ENCODE results near the gene FOSL2. TPM values are rescaled to one million over a fixed set of nuclear protein-coding genes. Genes with fewer than 3 reads are reported as not detected.

Gene FOSL2
- total RNA-seq, 2 donors from 2014 or later = 176 to 248 TPM

DNA sequence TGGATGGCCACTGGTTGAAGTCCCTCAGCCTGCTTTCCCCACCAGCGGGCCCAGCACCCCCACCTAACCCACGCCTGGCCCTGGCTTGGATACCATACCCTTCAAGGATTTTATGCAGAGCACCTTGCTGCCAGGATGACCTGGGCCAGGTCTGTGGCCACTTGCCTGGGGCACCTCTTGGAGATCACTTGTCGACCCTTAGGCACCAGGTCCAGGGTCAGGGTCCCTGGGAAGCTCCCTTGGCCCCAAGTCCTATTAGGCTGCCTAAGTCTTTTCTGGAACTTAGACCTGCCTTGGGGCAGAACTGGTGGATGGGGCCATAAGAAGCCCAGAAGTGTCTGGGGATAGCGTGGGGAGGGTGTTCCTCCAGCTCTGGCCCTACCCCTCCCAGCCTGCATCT lies 39.1 kb downstream of the FOSL2 start:
- peaks cover 7 to 8% of the 10 kb centered on the region in 2 donors for H3K9me3 Mint-ChIP-seq
- DNase-seq (no peak), ATAC-seq (replicated peaks in 1 of 2) (peak in 1 of 2 donors; percentile 2)
- H3K4me1 Mint-ChIP-seq (ENCODE audit: low read depth) = peaks cover 43% of the 10 kb centered on the region
- no peak overlapping the region for H3K27ac Mint-ChIP-seq
- no peaks in the 10 kb centered on the region for H3K27me3 Mint-ChIP-seq (ENCODE audit: low read depth)
- H3K36me3 Mint-ChIP-seq (ENCODE audit: insufficient read depth in 2 of 2) = peaks cover 1 to 9% of the 10 kb centered on the region in 2 donors
- H3K4me3 Mint-ChIP-seq = no peak overlapping the region

DNA sequence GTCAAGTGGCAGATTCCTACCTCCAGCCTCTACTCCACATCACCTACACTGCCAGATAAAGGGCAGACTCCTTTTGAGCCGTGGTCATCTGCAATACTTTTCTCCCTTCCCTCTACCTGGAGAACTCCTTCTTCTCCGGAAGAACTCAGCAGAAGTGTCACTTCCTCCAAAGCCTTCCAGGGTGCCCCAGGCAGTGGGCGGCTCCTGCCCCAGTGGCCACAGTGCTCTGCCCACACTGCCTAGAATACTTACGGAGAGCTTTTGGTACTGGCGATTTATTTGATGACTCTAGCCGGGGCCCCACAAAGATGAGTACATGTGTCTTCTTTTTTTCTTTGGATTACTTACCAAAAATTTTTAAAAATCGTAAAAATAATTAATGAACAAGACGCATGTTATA lies 39.7 kb downstream of the FOSL2 start:
- no peak overlapping the region for H3K27ac Mint-ChIP-seq
- H3K4me3 Mint-ChIP-seq = no peak overlapping the region
- H3K4me1 Mint-ChIP-seq (ENCODE audit: low read depth) = peaks cover 43% of the 10 kb centered on the region

DNA sequence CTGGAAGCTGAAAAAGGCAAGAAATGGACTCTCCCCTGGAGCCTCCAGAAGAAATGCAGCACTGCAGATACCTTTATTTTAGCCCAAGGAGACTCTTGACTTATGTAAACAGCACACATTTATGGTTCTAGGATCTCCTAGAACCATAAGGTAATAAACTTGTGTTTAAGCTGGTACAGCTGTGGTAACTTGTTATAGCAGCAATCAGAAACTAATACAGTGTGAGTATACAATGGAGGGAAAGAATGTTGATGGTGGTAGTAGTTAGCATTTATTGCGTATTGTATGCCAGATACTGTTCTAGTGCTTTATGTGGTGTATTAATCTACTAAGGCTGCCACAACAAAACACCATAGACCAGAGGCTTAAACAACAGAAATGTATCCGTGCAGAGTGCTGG lies 40.6 kb downstream of the FOSL2 start:
- Mint-ChIP-seq H3K36me3 (ENCODE audit: insufficient read depth in 2 of 2) (peaks cover 1 to 9% of the 10 kb centered on the region in 2 donors), H3K27ac (no peak overlapping the region), H3K27me3 (ENCODE audit: low read depth) (no peaks in the 10 kb centered on the region), H3K4me1 (ENCODE audit: low read depth) (peaks cover 38% of the 10 kb centered on the region), H3K4me3 (no peak overlapping the region), H3K9me3 (peaks cover 7 to 8% of the 10 kb centered on the region in 2 donors)
- DNase-seq = no peak
- ATAC-seq (replicated peaks in 1 of 2) = no peak

More for the DNA sequence above, 39.7 kb downstream of the FOSL2 start:
- Mint-ChIP-seq H3K27me3 (ENCODE audit: low read depth) (no peaks in the 10 kb centered on the region), H3K36me3 (ENCODE audit: insufficient read depth in 2 of 2) (peaks cover 1 to 9% of the 10 kb centered on the region in 2 donors), H3K9me3 (peaks cover 7 to 8% of the 10 kb centered on the region in 2 donors)
- DNase-seq = no peak
- no peak for ATAC-seq (replicated peaks in 1 of 2)

DNA sequence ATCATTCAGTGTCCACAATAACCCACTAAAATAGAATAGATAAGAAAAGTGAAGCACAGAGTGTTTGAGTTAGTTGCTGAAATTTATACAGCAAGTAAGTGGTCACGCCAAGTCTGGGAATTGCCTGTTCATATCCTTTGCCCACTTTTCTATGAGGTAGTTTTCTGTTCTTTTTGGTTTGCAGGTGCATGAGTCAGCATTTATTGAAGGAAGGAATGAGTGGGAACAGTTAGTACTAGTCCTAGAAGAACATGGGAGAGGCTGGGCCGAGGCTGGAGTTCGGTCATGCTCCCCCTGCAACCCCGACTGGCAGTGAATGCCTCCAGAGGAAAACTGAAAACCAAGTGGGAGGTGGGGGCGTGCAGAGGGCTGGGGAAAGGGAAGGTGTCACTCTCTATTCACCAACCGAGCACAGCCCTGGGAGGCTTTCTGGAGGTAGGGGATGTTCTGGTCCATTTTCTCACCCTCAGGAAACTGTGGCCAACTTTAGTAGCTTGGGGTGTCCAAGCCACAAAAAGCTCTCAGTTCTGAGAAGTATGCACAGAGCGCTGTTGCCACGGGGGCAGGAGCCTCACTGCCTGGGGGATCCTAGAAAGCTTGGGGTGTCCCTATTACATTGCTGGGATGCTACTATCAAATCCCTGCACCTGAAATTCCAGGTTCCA lies 41.4 kb downstream of the FOSL2 start:
- Mint-ChIP-seq H3K27me3 (ENCODE audit: low read depth) (no peaks in the 10 kb centered on the region), H3K9me3 (peaks cover 7 to 8% of the 10 kb centered on the region in 2 donors), H3K36me3 (ENCODE audit: insufficient read depth in 2 of 2) (peaks cover 1 to 9% of the 10 kb centered on the region in 2 donors), H3K27ac (no peak overlapping the region), H3K4me3 (peak overlapping the region in 1 of 2 donors; percentile 0), H3K4me1 (ENCODE audit: low read depth) (peaks cover 40% of the 10 kb centered on the region)
- DNase-seq (no peak), ATAC-seq (replicated peaks in 1 of 2) (peak in 1 of 2 donors; percentile 25)

DNA sequence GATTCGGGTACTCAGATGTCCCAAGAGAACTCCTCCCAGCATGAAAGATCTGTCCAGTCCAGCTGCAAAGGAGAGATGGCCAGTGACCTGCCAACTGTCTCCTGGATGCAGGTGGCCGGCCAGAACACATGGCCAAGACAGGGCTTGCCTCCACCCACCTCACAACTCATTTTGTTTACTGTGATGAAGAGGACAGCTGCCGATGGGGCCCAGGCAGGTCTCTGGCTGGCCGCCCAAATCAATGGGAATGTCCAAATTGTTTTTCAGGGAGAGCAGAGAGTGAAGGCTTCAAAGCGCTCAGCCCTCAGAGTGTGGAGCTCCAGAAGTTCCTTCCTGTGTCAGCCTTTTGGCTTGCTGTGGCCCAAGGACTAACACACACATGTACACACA lies 41.9 kb downstream of the FOSL2 start:
- Mint-ChIP-seq H3K27me3 (ENCODE audit: low read depth) (no peaks in the 10 kb centered on the region), H3K9me3 (peaks cover 7 to 8% of the 10 kb centered on the region in 2 donors), H3K4me1 (ENCODE audit: low read depth) (peaks cover 42% of the 10 kb centered on the region), H3K36me3 (ENCODE audit: insufficient read depth in 2 of 2) (peaks cover 1 to 9% of the 10 kb centered on the region in 2 donors), H3K4me3 (no peak overlapping the region), H3K27ac (no peak overlapping the region)
- ATAC-seq (replicated peaks in 1 of 2) (no peak), DNase-seq (no peak)

DNA sequence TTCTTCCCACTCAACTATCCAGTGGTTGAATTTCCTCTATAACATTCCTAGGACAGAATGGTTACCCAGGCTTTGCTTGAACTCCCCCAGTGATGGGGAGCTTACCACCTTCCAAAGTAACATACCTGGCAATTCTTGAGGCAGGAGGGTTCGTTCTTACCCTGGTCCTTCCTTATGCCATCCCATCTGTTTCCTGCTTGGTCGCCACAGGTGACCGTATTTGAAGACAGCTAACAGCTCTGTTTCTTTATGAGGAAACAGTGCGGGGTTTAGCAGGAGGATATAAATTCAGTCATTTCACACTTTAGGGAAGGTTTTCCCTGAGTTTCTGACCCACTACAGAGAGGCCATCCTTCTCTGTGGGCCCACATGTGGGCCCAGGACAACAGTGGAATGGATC lies 42.6 kb downstream of the FOSL2 start:
- Mint-ChIP-seq H3K4me1 (ENCODE audit: low read depth) (peaks cover 42% of the 10 kb centered on the region), H3K27me3 (ENCODE audit: low read depth) (no peaks in the 10 kb centered on the region), H3K27ac (no peak overlapping the region)

DNA sequence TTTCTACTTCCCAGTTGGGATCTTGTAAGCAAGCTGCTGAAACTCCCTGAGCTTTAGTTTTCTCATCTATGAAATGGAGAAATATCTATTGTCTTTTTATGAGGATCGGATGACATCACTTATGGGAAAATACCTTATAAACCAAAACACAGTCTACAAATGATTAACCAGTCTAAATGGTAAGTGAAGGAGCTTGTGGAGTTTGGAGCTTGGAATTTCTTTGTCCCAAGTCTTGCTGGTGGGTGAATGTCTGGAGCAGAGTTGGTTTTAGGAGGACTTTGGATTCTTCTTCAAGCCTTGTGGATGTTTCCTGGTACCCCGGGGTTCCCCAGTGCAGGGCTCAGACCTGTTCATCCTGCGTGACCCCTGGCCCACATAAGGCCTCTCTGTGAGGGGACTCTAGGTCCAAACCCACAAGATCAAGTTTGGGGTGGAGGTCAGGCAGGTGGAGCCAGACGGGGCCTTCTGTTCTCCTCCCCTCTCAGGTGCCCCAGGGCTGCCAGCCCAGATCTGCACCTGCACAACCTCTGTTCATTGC lies 43.2 kb downstream of the FOSL2 start:
- Mint-ChIP-seq H3K36me3 (ENCODE audit: insufficient read depth in 2 of 2) (peaks cover 1 to 9% of the 10 kb centered on the region in 2 donors), H3K9me3 (peaks cover 7 to 8% of the 10 kb centered on the region in 2 donors), H3K4me3 (no peak overlapping the region), H3K27ac (no peak overlapping the region), H3K27me3 (ENCODE audit: low read depth) (no peaks in the 10 kb centered on the region), H3K4me1 (ENCODE audit: low read depth) (peaks cover 39% of the 10 kb centered on the region)
- ATAC-seq (replicated peaks in 1 of 2) (no peak), DNase-seq (no peak)

More for the DNA sequence above, 42.6 kb downstream of the FOSL2 start:
- DNase-seq (no peak), ATAC-seq (replicated peaks in 1 of 2) (no peak)
- Mint-ChIP-seq H3K4me3 (no peak overlapping the region), H3K9me3 (peaks cover 7 to 8% of the 10 kb centered on the region in 2 donors), H3K36me3 (ENCODE audit: insufficient read depth in 2 of 2) (peaks cover 1 to 9% of the 10 kb centered on the region in 2 donors)

DNA sequence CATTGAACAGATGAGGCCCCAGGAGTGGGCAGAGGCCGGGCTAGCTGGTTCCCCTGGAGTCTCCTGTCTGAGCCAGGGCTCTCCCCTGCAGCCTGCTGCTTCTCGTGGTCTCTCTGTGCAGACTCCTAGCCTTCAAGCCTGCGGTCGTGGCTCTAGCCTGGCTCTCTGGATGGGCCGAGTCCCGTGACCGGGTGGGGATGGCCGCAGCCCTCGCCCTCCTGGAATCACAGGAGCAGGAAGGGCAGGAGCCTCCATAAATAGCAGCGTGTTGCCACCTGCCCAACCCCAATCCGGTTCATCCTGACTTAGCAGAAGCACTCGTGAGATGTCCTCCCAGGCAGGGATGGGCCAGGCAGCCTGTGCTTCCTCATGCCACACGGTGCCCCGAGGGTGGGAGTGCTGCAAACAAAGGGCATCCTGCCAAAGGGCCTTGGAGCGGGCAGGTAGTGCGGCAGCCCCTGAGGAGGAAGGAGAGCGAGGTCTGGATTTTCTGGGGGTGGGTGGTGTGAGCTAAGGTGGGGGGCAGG lies 43.9 kb downstream of the FOSL2 start:
- H3K4me3 Mint-ChIP-seq = no peak overlapping the region
- peaks cover 37% of the 10 kb centered on the region for H3K4me1 Mint-ChIP-seq (ENCODE audit: low read depth)
- H3K36me3 Mint-ChIP-seq (ENCODE audit: insufficient read depth in 2 of 2) = peaks cover 1 to 9% of the 10 kb centered on the region in 2 donors
- H3K27ac Mint-ChIP-seq = no peak overlapping the region
- peaks cover 7 to 8% of the 10 kb centered on the region in 2 donors for H3K9me3 Mint-ChIP-seq
- ATAC-seq (replicated peaks in 1 of 2) (no peak), DNase-seq (no peak)
- no peaks in the 10 kb centered on the region for H3K27me3 Mint-ChIP-seq (ENCODE audit: low read depth)

DNA sequence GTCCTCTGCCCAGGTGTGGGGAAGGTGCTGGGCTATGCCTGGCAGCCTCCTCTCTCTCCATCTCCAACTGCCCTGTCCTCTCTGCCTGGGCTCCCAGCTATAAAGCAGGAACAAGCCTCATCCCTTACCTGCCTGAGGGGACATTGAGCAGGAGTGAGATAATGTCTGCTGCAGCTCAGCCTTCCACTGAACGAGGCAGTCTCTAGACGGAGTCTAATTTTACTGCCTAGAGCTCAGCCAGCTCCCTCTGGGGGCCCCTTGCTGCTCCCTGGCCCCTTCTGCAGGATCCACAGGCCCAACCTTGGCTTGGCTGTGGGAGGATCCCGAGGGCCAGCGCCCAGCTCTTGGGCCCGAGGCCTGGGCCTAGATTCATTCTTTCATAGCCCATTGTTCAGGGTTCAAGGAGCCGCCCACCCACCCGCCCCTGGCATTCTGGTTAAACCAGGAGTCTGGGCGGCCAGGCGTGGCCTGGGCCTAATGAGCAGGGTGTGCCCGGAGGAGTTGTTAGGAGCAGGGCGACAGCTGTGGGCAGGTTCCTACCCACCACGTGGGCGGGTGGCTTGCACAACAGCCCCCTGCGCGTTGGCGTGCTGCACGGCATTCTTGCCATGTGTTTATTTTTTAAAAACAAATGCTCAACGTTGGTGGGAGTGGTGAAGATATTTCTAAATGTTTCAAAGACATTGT lies 44.6 kb downstream of the FOSL2 start:
- peaks cover 8 to 10% of the 10 kb centered on the region in 2 donors for H3K36me3 Mint-ChIP-seq (ENCODE audit: insufficient read depth in 2 of 2)
- no peak overlapping the region for H3K4me3 Mint-ChIP-seq
- H3K9me3 Mint-ChIP-seq = peaks cover 10 to 12% of the 10 kb centered on the region in 2 donors
- ATAC-seq (replicated peaks in 1 of 2) (no peak), DNase-seq (no peak)
- H3K27ac Mint-ChIP-seq = no peak overlapping the region
- peaks cover 44% of the 10 kb centered on the region for H3K4me1 Mint-ChIP-seq (ENCODE audit: low read depth)
- no peaks in the 10 kb centered on the region for H3K27me3 Mint-ChIP-seq (ENCODE audit: low read depth)

DNA sequence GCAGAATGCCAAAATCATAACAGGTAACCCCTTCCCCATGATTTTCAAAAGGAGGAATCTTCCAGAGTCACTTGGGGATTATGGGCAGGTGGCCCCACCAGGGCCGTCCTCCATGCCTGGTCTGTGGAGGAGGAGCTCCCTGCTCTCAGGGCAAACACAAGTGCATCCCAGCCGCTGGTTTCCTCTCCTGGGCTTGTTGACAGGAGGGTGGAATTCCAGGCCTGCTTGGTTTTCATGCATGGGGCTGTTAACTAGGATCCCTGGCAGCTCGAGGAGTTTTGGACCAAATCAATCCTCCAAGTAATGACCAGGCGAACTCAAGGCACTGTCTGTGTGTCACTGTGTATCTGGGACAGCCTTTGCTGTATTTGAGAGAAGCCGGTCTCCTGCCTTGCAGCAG lies 45.3 kb downstream of the FOSL2 start:
- no peak for DNase-seq
- H3K27ac Mint-ChIP-seq = no peak overlapping the region
- H3K27me3 Mint-ChIP-seq (ENCODE audit: low read depth) = no peaks in the 10 kb centered on the region
- peaks cover 49% of the 10 kb centered on the region for H3K4me1 Mint-ChIP-seq (ENCODE audit: low read depth)
- H3K9me3 Mint-ChIP-seq = peaks cover 10% of the 10 kb centered on the region in 2 donors
- no peak overlapping the region for H3K4me3 Mint-ChIP-seq
- no peak for ATAC-seq (replicated peaks in 1 of 2)
- peaks cover 8% of the 10 kb centered on the region in 2 donors for H3K36me3 Mint-ChIP-seq (ENCODE audit: insufficient read depth in 2 of 2)

DNA sequence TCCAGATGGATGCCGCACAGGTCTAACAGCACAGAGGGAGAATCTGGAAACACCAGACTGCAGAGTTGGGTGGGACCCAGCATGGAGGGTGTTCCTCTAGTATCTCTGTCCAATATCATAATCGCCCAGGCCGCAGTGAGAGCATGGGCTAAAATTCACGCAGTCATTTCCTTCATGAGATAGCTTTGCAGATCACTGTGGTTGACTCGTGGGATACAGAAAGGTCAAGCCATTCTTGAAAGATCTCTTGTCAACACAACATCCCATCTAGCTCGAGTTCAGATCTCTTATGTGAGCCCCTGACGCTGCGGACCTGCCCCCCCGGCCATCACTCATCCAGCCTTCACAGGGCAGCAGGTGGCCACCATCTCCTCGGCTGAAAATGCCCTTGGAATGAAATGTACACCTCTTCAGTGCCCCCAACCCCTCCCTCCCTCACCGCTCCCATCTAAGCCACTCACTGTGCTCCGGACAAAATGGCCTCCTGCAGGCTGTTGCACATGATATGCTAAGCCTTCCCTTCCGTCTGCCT lies 45.9 kb downstream of the FOSL2 start:
- Mint-ChIP-seq H3K36me3 (ENCODE audit: insufficient read depth in 2 of 2) (peaks cover 7 to 10% of the 10 kb centered on the region in 2 donors), H3K27me3 (ENCODE audit: low read depth) (no peaks in the 10 kb centered on the region), H3K4me3 (no peak overlapping the region), H3K9me3 (peaks cover 8% of the 10 kb centered on the region in 2 donors), H3K4me1 (ENCODE audit: low read depth) (peaks cover 52% of the 10 kb centered on the region), H3K27ac (no peak overlapping the region)
- DNase-seq = no peak
- ATAC-seq (replicated peaks in 1 of 2) = no peak

DNA sequence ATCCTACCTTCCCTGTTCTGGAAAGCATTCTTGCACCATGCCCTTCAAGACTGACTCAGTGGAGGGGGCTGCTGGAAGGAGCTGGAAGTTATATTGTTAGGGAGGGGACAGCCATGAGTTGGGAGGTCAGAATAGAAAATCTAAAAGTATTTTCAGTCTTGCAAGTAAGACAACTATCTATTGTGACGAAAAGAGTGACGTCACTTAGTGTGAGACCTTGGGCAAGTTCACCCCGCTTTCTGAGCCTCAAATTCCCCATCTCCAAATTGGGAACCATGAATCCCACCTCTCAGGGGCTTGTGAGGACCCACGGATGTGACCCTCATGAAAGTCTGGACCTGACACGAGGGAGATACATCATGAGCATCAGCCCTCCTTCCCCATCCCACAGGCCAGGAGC lies 46.5 kb downstream of the FOSL2 start:
- H3K9me3 Mint-ChIP-seq = peaks cover 3 to 6% of the 10 kb centered on the region in 2 donors
- H3K27ac Mint-ChIP-seq = no peak overlapping the region
- H3K36me3 Mint-ChIP-seq (ENCODE audit: insufficient read depth in 2 of 2) = peaks cover 2 to 11% of the 10 kb centered on the region in 2 donors
- H3K4me3 Mint-ChIP-seq = no peak overlapping the region
- DNase-seq = no peak
- no peak for ATAC-seq (replicated peaks in 1 of 2)
- peaks cover 53% of the 10 kb centered on the region for H3K4me1 Mint-ChIP-seq (ENCODE audit: low read depth)
- no peaks in the 10 kb centered on the region for H3K27me3 Mint-ChIP-seq (ENCODE audit: low read depth)

DNA sequence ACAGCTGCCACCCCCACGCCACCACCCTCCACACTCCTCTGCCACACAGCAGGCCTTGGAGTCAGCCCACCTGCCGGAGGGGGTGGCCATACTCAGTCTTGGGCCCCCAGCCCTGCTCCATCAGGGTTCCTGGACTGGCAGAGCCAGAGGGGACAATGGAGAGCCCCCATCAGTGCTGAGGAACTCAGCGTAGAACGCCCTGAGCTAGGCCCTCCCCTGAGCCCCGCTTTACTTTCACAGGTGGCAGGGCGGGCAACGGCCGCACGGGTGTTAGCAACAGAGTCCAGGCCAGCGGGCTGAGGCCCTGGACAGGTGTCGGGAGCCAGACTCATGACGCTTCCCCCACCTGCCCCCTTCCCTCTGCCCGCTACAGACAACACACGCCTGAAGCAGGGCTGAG lies 47.1 kb downstream of the FOSL2 start:
- peaks cover 3 to 6% of the 10 kb centered on the region in 2 donors for H3K9me3 Mint-ChIP-seq
- ATAC-seq (replicated peaks in 1 of 2) = no peak
- no peaks in the 10 kb centered on the region for H3K27me3 Mint-ChIP-seq (ENCODE audit: low read depth)
- no peak for DNase-seq
- no peak overlapping the region for H3K27ac Mint-ChIP-seq
- H3K4me1 Mint-ChIP-seq (ENCODE audit: low read depth) = peaks cover 53% of the 10 kb centered on the region
- no peak overlapping the region for H3K4me3 Mint-ChIP-seq
- peaks cover 2 to 11% of the 10 kb centered on the region in 2 donors for H3K36me3 Mint-ChIP-seq (ENCODE audit: insufficient read depth in 2 of 2)
